ENCODE data around the gene YKT6.

GRCh38 chr7:44152971-44153947, 47.5 kb upstream of the YKT6 start:
- TF ChIP-seq CTCF (IDR thresholded peaks at IDR 0.05) (no peak), POLR2A (IDR thresholded peaks at IDR 0.05) (no peak)

Measured in uterus (tissue), 2 donors.